ENCODE measurements around the gene CCDC157.

The CCDC157 gene

GRCh38 chr22:30413001-30413400, 56.2 kb downstream of the CCDC157 start:
- DNase-seq (ENCODE audit: low read depth in 2 of 2), result no peak

DNA sequence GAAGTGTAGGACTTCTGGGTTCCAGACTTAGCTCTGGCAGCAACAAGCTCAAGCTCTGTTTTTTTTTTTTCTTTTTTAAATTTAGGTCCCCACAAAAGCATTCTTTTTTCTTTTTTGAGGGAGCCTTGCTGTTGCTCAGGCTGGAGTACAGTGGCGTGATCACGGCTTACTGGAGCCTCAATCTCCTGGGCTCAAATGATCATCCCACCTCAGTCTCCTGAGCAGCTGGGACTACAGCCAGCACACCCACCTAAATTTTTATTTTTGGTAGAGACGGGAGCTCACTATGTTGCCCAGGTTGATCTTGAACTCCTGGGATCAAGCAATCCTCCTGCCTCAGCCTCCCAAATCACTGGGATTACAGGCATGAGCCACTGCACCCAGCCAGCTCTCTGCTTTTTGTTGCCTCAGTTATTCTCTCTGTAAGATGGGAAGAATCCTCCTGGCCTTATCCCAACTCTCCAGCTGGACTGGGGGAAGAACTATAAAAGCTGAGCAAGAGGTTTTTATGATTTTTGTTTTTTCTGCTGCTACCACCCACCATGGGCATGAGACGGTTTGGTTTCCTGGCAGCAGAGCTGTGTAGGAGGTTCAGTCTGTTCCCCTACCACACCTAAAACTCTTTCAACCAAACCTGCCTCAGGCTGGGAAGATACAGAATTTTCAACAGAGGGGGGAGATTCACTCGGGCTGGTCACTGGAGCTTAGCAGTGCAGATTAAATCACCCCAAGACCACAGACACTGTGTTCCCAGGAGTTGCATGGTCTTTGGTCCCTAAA, 57.1 kb downstream of the CCDC157 start:
- no peak for DNase-seq (ENCODE audit: low read depth in 2 of 2)

- DNase-seq (ENCODE audit: low read depth in 2 of 2), result no peak
Observed at GRCh38 chr22:30414525-30415047, 57.8 kb downstream of the CCDC157 start.

GRCh38 chr22:30416403-30416802, 59.6 kb downstream of the CCDC157 start:
- DNase-seq (ENCODE audit: low read depth in 2 of 2), result no peak

GRCh38 chr22:30416837-30417236, 60.0 kb downstream of the CCDC157 start:
- no peak for DNase-seq (ENCODE audit: low read depth in 2 of 2)

- no peak for DNase-seq (ENCODE audit: low read depth in 2 of 2)
Observed at GRCh38 chr22:30420347-30421125, 63.7 kb downstream of the CCDC157 start.

GRCh38 chr22:30421695-30422480, 65.1 kb downstream of the CCDC157 start:
- DNase-seq (ENCODE audit: low read depth in 2 of 2), result no peak

DNA sequence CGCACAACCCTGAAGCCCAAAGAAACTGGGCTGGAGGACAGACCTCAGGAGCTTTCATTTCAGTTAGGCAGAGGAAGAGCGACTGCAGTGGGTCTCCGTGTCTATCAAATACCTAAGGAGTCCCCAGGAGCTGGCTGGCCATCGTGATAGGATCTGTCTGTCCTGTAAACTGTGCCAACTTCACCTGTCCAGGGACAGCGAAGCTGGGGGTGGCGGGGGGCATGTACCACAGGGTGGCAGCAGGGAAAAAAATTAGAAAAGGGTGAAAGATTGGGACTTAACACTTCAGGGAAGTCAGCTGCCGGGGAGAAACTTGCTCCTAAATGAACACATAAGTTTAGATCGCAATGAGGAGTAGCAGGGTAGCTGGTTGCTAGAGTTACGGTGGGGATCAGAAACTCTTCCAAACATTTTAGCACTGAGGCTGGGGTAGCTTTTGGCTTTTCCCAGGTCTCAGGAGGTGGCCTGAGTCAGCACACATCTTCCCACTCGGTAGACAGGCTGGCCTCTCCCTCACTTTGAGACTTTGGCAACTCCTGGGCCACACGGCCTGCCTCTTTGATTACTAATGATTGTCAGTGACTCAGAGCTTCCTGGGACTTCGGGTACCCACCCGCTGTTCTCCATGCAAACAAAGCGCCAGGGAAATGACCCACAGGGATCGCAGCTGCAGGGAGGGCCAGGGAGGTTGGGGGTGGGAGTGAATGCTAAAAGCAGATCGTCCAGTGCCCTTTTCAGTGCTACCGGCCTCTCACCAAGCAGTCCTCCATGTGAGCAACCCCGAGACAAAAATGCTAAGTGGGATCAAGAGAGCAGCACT, 65.9 kb downstream of the CCDC157 start:
- no peak for DNase-seq (ENCODE audit: low read depth in 2 of 2)

DNA sequence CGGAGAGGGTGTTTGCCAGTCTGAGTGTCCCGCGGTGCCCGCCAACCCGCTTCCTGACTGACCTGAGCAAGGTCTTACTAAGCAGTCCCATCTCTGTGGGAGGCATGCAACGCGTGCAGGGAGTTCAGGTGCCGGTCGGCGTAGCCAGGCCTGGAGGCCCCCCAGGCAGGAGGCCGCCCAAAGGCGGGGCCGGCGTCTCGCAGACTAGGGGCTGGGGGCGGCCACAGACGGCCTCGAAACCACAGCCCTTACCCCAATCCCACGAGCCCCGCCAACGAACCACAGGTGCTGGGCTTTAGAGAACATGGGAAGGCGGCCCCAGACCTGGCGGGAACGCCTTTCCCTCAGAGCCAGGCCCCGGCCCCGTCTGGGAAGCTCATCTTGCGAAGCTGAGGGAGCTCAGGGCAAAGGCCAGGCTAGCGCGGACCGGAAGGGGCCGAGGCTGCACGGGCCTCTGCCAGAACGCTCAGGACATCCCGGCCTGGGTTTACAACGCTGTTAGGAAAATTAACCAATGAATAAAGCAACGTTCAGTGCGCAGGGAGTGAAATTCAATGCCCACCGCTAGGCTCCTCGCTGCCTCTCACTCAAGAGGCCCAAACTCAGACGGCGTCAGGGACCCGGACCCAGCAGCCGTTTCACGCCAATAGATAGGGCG, 66.6 kb downstream of the CCDC157 start:
- DNase-seq (ENCODE audit: low read depth in 2 of 2), result peak; percentile 53 to 65

GRCh38 chr22:30423959-30424533, 67.2 kb downstream of the CCDC157 start:
- DNase-seq (ENCODE audit: low read depth in 2 of 2), result peak; percentile 97 to 98

- DNase-seq (ENCODE audit: low read depth in 2 of 2), result no peak
Observed at GRCh38 chr22:30424534-30425326, 67.9 kb downstream of the CCDC157 start.

- no peak for DNase-seq (ENCODE audit: low read depth in 2 of 2)
Observed at GRCh38 chr22:30425327-30425615, 68.5 kb downstream of the CCDC157 start.

GRCh38 chr22:30425616-30426387, 69.0 kb downstream of the CCDC157 start, which contains the start of gene MTFP1:
TSS of gene MTFP1 (plus strand) at chr22:30425768. CDS start at chr22:30425880, 112 bp downstream.
- DNase-seq (ENCODE audit: low read depth in 2 of 2), result no peak

Data from stimulated activated CD8-positive, alpha-beta memory T cell treated with anti-CD3 and anti-CD28 coated beads, Interleukin-15, amount 100 ng/mL, for 48 hours (primary cell).